SKM-1 treated with dmso at 0.1 percent for 144 hours (cell line): ENCODE results near the gene CADM1.

Source experiments
- DNase-seq: peaks from one replicate; lab custom pipeline; 2025; ENCODE audit not compliant: unreplicated experiment; lab: John Stamatoyannopoulos, UW

The CADM1 gene

DNA sequence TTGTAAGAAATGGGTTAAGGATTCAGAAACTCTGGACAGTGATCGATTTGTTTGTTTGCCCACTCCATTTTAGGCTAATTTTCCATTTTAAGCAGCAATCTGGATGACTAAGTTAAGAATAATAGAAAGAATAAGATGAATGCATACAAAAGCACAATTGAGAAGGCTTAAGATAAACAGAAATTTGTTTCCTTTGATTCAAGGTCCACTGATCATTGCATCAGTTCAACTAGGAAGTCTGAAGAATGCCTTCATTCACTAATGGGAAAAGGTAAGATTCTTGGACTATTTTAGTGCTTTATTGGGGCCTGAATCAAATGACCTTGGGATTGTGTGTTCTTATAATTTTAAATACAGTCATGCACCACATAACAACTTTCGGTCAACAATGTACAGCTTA, 140.8 kb downstream of the CADM1 start:
- no peak for DNase-seq

DNA sequence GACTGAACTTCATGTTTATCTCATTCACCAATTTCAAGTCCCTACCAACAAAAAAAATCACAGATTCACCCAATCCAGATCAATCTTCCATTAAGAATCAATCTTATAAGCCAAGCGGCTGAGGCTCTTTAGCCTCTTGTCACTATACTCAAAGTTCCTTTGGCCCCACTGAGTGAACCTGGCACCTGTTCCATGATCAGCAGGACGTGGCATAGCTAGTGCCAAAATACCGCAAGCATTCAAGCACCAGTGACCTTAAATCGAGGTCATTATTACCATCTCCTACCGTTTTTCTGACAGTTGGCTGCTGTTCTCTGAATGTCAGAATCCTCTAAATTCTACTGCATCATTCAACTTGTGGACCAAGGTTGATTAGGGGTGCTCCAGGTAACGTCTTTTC, 141.2 kb downstream of the CADM1 start:
- DNase-seq = no peak

DNA sequence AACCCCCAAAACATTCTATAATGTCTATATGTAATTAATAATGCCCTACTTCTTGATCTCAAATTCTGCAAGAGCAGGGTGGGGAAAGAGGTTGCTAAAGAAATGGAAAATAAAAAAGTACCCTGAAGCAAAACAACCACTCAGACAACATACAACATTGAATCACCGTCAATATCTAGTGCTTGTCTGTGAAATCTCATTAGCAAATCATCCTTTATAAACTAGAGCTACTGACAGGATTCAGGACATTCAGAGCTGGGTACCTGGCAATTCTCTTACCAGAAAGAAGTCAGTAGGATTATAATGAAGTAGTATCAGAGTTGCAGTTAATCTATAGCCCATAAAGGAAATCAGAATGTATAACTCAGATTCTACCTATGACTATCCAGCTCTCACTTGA, 143.2 kb downstream of the CADM1 start:
- DNase-seq = no peak

DNA sequence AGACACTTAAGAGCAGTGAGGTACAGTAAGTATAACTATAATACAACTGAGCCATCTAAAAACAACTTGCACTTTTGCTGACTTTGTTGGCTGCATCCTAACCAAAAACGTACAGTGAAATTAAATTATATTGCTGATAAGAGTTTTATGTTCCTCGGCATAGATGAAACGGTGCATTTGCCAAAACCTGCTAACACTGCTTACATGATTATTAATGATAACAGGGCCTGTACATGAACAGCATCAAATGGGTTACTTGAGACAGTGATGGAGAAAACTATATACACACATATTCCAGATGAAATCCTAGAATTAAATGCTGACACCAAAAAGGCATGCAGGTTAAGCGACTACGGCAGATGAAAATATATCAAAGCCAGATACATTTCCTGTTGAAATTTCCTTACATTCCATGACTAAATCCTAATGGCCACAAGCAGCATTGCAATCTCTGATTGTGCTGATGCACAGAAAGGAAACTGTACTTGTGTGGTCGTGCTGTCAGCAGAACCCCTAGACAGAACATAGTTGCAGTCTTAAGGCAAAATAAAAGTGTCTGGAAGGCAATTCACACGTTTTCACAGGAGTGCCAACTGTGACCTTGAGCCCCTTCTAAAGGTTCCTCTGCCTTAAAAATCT, 143.9 kb downstream of the CADM1 start:
- DNase-seq = no peak

DNA sequence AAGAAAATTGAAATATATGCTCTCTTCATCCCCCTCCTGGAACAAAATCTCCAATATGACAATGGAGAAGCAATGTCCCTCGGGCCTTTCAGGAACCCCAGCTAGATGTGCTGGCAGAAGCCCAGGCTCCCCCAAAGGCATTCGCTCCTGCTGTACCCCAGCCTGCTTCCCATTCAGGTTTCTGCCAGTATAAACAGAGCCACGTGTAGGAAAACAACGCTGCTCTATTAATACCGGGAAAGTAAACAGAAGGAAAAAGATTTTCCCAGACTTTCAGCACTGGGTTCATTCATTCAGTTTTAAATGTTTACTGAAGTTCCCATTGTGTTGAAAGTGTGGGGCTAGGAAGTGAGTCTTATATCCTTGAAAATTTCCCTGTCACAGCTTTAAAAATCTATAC, 147.1 kb downstream of the CADM1 start:
- no peak for DNase-seq

DNA sequence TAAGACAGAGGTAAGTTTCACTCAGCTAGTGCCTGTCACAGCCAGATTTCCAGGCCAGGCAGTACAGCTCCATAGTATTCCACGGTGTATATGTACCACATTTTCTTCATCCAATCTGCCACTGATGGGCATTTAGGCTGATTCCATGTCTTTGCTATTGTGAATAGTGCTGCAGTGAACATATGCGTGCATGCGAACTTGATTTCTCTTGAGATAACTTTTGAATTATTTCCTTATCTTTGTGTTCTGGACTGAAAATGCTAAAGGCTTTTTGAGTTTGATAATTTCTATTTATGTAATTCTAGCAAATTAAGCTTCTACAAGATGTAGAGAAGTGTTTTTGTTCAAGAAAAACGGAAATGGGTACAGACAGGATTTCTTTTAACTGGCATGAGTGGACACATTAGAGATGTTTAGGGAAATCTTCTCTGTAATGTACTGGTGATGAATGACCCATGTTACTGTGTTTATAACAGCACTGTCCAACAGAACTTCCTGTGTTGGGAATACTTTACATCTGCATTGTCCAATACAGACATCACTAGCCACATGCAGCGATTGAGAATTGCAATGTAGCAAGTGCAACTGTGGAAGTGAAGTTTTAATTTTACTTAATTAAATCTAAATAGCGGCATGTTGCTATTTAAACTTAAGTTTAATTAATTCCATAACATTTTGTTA, 151.3 kb downstream of the CADM1 start:
- DNase-seq = no peak

DNA sequence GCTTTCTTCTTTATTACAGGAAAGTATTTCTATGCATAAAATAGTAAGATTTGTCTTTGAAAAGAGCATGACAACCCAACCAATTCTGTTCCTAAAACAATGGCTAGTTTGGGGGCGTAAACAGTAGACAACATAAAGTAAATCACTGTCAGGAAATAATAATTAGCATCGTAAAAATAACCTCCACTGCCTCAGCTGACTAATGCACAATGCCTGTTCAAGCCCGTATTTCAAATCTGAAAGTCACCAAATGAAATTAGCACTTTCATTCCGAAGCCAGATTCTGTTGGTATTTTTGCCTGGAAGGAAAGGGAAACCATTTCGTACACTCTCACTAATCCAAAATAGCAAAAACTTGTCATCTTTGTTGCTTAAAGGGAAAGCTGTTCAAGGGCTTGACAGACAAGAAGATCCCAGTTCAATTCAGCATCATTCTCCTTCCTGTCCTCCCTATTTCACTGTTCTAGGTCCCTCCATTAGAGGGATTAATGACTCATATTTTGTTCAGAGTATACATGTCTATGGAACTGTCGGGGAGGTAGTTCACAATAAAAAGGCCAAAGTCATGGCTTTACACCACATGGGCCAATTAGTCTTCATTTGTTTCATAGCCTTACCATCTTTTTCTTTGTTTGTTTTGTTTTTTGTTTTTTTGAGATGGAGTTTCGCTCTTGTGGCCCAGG, 154.7 kb downstream of the CADM1 start:
- no peak for DNase-seq

DNA sequence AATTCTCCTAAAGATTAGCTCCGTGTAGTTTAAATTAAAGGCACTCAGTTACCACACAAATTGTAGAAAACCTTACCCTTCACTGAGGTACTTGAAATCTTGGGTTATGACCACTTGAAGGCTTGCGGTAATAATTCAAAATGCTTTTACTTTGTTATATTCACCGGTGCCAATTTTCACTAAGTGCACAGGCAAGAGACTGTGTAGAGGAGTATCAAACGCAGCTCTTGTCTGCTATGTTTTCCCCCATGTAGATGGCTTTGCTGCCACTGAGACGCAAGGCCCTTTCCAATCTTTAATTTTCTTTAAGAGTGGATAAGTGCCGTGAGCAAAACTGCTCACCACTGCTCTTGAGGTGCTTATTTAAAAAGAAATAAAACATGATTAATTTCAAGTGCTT, 155.8 kb downstream of the CADM1 start:
- DNase-seq = no peak

DNA sequence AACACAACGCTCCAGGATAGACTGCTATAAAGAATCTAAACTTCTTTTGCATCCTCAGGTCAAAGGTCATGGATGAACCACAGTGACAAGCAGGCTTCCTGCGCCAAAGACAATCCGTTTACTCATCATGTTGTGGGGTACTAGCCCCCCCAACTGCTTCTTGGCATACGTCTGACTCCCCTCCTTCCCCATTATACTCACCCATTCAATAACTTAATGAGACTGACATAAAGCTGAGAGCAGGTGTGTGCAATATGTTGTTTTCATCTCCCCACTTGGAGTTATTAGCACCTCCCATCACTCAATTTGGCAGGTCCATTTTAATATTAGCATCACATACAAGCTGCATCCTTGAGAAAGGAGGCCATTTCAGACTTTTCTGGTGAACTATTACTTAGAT, 157.1 kb downstream of the CADM1 start:
- DNase-seq = no peak

DNA sequence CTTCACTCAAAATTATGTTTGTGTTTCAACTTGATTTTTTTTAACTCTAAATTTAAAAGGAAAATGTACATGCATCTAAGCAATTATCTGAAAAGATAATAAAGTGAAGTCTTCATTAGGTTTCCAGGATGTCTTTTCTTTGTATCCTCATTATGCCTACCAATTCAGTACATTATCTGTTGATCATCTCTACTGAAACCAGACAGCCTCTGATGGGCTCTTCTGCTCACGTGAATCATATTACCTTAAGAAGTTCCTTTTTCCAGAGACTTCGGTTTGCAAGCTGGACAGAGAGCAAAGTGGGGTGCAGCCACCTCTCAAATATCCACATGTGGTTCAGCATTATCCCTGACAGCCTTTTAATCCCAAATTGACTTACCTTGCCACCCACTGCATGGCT, 158.4 kb downstream of the CADM1 start:
- no peak for DNase-seq

DNA sequence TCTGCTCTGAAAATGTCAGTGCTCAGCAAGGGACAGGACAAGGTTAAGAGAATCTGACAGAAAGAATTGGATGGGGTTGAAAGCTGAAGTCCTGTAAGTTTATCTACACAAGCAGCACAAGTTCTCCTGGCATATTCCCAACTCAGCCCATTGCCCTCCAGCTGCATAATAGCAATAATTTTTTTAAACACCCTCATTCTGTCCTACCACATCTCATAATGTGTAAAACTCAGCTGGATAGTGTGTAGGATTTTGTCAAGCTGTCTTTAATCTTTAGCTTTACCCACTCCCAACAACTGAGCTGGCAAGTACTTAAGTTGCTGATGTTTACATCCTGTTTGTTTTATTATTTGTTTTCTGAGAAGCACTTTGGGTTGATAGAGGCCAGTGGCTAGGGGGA, 158.9 kb downstream of the CADM1 start:
- DNase-seq = no peak

DNA sequence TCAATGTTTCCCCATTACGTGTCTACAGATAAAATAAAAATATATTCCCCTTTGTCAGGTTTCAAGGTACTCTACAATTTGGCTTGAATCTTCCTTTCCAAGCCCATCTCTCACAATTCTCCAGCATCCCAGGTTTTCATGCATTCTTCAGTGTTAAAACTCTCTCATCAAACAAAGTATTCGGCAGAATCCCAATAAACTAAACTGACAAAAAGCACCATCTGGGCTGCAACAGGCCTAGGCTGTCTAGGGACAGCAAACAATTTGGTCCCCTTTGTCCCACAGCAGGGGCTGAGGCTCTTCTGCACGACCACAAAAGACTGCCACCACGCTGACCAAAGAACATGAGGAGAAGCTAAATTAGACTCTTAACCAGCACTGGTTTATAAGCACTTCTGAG, 159.4 kb downstream of the CADM1 start:
- no peak for DNase-seq

DNA sequence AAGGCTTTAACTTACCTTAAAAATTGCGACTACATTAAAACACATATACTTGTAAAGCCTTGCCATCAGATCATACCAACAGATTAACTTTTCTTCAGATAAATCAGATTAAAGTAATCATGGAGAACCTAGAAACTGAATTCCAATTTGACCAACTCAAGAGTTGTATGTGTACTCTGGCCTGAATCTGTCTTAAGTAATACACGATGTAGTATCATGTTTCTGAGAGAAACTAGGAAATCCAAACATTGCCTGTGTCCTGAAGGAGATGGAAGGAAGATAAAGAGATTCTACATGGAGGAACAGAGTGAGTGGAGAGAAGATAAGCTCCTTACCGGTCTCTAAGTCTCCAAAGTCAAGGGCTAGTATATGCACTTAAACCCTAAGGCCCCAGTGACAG, 162.1 kb downstream of the CADM1 start:
- no peak for DNase-seq

DNA sequence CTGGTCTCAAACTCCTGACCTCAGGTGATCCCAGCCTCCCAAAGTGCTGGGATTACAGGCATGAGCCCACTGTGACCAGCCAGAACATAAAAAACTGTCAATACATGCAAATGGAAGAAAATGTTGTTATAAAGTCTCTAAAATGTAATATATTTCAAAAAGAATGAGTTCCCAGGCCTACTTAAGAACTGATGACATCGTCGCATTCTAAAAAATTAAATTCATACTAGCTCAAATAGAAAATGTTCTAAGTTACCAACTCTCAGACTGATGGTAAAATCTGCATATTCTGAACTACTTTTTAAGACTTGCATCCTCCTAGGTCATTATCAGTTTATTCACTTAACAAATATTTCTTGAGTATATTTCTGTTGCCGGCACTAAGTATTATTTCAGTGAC, 163.3 kb downstream of the CADM1 start:
- DNase-seq = no peak

DNA sequence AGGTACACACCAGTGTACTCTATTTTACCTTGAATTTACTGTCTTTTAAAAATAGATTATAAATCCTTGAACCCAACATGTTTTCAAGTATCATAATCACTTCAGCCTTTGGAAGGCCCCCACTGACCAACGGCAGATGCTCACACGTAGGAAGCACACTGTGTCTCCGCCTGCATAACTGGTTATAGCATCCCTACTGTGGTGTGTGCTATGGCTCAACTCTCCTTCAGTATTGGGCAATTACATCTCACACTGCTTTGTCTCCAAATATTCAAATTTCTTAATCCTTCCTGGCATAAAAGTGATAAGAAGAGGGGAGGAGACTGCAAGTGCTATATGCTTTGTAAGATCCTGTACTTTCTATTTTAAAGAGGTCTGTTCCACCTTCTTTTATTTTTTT, 165.7 kb downstream of the CADM1 start:
- no peak for DNase-seq

DNA sequence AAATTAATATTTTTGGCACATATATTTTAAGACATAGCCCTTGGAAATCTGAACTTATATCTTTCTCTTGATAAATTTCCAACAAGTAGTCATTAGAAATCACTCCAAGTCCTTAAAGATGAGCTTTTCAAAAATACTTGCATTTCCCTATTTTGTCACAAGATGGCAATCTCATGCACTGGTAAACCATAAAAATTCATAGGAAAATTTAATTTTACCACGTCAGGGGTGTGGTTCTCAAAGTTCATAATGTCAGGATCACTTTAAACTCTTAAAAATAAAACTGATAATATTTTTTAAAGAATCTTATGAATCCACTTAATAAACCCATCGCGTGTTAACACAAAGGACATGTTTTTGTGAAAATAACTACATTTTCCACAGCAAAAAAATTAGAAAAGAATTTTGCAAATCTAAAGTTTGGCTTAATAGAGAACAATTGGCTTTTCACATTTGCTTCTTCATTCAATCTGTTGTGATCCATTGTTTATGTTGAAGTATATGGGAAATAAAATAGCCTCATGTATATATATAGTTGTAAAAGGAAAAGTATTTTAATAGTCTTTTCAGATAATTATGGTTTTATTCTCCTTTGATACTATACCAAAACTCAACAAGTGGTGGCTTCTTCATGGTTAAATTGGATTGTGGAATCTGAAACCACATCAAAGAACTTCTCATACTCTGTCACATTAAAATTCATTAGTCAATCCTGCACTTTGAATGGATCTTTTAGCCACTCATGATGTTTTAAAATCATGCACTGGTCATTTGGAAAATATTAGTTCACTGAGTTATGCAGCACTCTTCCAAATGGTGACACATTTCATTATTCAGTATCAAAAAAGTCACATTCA, 169.1 kb downstream of the CADM1 start:
- peak; percentile 45 for DNase-seq

DNA sequence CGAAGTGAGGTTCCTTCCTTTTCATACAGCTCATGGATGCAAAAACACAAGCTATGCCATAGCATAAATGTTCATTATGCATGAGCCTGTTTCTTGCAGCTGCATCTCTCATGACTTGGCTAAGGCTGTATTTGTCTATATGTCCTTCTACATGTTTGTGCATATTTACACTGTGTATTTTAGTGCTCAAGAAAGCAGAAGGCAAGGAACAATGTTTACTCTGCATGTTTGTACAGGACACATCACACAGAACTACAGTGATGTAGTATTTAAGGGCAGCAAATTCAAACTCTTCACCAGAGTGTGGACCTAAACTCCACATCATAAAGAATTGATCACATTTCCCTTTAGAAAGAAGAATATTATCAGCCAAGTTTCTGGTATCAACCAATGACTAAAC, 170.3 kb downstream of the CADM1 start:
- DNase-seq = no peak

DNA sequence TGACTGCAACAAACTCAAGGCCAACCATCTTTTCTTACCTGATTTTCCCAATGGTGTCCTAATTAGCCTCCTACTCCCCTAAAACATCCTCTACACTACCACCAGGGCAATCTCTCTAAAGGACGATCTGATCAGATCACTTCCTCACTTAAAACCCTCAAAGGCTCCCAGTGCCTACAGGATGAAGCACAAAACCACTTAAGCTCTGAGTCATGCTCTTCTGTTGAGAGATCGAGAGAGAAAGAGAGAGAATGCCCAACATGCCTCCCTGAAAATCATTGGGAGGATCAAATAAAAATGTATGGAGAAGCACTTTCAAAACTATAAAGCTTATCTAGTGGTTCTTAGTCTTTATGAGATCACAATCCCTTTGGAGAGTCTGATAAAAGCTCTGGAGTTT, 171.1 kb downstream of the CADM1 start:
- no peak for DNase-seq

DNA sequence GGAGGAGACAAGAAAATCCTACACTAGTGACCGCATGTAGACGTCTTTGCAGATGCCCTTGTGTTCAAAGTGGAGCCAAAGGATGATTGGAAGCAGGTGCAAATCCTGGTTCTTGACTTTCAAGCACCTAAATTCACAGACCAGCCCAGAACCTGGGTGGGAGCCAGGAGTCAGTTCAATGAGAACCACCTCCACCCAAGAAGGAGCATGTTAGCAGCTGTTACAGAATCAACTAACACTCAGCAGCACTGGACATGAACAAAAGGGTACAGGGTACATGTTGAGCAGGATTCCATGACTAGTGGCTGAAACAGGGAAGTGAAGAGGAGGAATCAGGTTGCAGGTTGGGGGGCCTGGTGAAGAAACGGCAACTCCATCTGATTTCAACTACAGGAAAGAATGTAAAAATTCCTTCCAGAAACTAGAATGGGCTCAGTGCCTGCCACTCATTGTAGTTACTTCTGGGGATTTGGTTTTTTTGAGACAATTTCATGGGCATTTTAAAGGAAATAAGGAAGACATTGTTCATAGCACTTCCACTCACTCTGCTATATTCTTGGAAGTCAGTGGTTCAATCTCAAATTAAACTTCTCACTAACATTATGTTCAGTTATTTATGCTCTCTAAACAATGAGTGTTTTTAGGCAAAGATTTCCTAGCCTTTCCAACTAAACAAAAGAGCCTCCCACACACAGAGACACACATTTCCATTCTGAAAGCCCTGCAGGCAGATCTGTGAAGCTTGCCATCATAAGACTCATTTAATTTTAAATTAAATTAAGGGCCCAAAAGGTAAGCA, 173.3 kb downstream of the CADM1 start:
- DNase-seq = no peak

DNA sequence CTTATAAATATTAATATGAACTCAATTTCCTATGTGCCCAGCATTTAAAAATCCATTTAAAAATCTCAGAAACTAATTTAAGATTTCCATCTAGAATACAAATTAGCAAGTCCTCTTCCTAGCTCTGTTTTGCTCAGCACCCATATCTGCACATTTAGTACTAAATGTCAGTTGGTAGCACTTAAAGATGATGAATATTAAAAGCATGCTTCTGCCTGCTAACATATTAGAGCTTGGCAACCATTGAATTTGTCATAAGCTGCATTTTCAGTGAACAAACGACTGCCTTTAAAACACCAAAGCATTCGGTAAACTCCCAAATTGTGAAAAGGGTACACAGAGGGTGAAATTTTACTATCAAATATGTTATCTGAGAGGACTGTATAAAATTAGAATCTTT, 177.7 kb downstream of the CADM1 start:
- no peak for DNase-seq

DNA sequence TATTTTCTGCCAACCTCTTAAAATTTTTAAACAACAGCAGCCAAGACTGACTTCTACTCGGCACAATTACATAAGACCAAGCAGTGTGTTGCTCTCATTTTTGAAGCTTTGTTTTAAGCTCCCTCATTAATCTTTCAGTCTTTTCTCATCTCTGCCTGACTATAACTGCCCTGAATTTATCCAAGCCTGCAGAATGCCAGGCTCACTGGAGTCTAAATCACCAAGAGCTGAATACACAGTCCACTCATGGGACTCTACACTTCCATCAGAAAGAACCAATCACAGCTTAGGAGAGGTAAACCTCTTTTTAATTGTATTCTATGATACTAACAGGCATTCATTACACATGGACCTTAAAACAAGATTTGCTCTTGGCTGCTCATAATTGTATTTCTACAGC, 178.7 kb downstream of the CADM1 start:
- no peak for DNase-seq
